ENCODE data around the gene CATSPER3. TPM values are rescaled to one million over a fixed set of nuclear protein-coding genes. Genes with fewer than 3 reads are reported as not detected.

CATSPER3 gene
- total RNA-seq, 1 experiment from 2014 or later, result 0.50 TPM

DNA sequence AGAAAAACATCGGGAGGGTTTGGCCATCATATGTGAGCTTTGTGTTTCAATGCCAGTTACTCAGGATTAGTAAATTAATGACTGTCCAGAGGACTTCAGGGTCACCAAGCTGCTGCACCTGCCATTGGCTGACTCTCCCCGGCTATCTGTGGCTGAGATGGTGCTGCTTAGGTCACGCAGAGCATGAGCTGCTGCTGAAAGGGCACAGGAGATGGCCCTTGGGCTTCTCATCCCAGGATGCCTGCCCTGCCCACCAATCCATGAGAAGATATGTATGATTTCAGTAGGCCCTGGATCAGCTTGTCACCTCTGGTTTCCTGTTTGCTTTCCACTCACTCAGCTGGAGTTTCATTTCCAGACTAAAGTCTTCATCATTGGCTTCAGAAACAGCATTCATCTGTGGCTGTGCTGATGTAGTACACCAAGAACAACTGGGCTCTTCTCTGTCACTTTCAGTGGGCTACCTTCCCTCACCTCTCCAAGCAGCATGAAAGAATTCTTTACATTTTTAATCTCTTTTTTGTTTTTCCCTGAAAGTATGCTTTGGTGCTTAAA is 2.4 kb upstream of the CATSPER3 start:
- no peaks in the 10 kb centered on the region for H3K79me1 ChIP-seq (ENCODE audit: insufficient read depth, low read depth, low read length, poor library complexity, severe bottlenecking)
- no peaks in the 10 kb centered on the region for H3K27me3 Mint-ChIP-seq (ENCODE audit: low read depth)
- no peaks in the 10 kb centered on the region for H3K4me1 Mint-ChIP-seq

More for the DNA sequence above, 2.4 kb upstream of the CATSPER3 start:
- H3K4me3 Mint-ChIP-seq, result no peak overlapping the region
- no peak overlapping the region for H3T11ph ChIP-seq (ENCODE audit: low read length)
- H3K14ac ChIP-seq (ENCODE audit: insufficient read depth, low read length), result no peak overlapping the region
- H3K56ac ChIP-seq (ENCODE audit: insufficient read length, low read depth, low read length), result no peak overlapping the region
- H3K23me2 ChIP-seq (ENCODE audit: insufficient read length, low read depth, low read length, poor library complexity, severe bottlenecking), result no peaks in the 10 kb centered on the region
- no peaks in the 10 kb centered on the region for H3K9me3 ChIP-seq (ENCODE audit: control insufficient read depth, low read depth, low read length)
- DNase-seq, result no peak
- H2AFZ ChIP-seq (ENCODE audit: low read length), result no peak overlapping the region
- no peak overlapping the region for H2BK15ac ChIP-seq (ENCODE audit: low read depth, low read length)
- H3K4me1 ChIP-seq (ENCODE audit: insufficient read depth, low read length), result no peaks in the 10 kb centered on the region
- WGBS (ENCODE audit: extremely low coverage, insufficient read length, low lambda C conversion rate), result no CpG with 5 or more reads among the region's 3 CpGs
- no peak overlapping the region for H2AK5ac ChIP-seq (ENCODE audit: insufficient read length, low read length)
- no peak overlapping the region for H4K8ac ChIP-seq (replicated peaks; ENCODE audit: insufficient read length, low read depth, low read length)
- no peak overlapping the region for H3K4me2 ChIP-seq (ENCODE audit: insufficient read depth, insufficient read length, low read length)
- H3K79me2 ChIP-seq (ENCODE audit: insufficient read depth, low read length), result no peaks in the 10 kb centered on the region
- H3K27ac Mint-ChIP-seq, result no peak overlapping the region; a peak in 1 of 7 replicates
- no peak overlapping the region for H3K23ac ChIP-seq (ENCODE audit: insufficient read length, low read depth, low read length)
- H4K91ac ChIP-seq (ENCODE audit: insufficient read length, low read depth, low read length), result no peak overlapping the region
- H2BK12ac ChIP-seq (ENCODE audit: insufficient read length, low read depth, low read length), result no peak overlapping the region
- no peak for TF ChIP-seq CTCF (conservative IDR thresholded peaks at IDR 0.05)
- no peak overlapping the region for H3K9ac ChIP-seq (ENCODE audit: extremely low read depth, insufficient read length, low read length)
- no peaks in the 10 kb centered on the region for H3K9me3 Mint-ChIP-seq
- H3K4ac ChIP-seq (ENCODE audit: low read depth, low read length), result no peak overlapping the region
- no peak overlapping the region for H4K5ac ChIP-seq (ENCODE audit: insufficient read length, low read depth, low read length)
- H3K18ac ChIP-seq (ENCODE audit: insufficient read length, low read depth, low read length), result no peak overlapping the region
- H4K20me1 ChIP-seq (ENCODE audit: control insufficient read depth, insufficient read depth, insufficient read length), result no peaks in the 10 kb centered on the region
- no peak overlapping the region for H3K27ac ChIP-seq (ENCODE audit: insufficient read length, low read depth, low read length)
- no peak overlapping the region for H2BK20ac ChIP-seq (ENCODE audit: low read depth, low read length, poor library complexity, severe bottlenecking)
- no peak overlapping the region for H2BK5ac ChIP-seq (ENCODE audit: insufficient read length, low read length)
- peaks cover 2 to 14% (median 10%) of the 10 kb centered on the region in 3 experiments; a peak in 5 of 7 replicates for H3K36me3 Mint-ChIP-seq (ENCODE audit: insufficient read depth in 1 of 3, low read depth in 3 of 3)
- no peaks in the 10 kb centered on the region for H3K27me3 ChIP-seq (ENCODE audit: insufficient read depth, low read length)
- H2BK120ac ChIP-seq (ENCODE audit: low read depth, low read length, poor library complexity, severe bottlenecking), result no peak overlapping the region

Data from H9 (cell line).